Esophagus muscularis mucosa (tissue), 4 donors: ENCODE results near the gene HNRNPLL. TPM values are rescaled to one million over a fixed set of nuclear protein-coding genes. Genes with fewer than 3 reads are reported as not detected.

Experiments
- DNase-seq: peaks from one replicate; pipeline ENCODE4 v3.0.0-alpha.2; 2017; ENCODE audit errors: extremely low spot score
- H3K27ac ChIP-seq, 4 donors: fragments of 200-600 bp; sonication (generic); replicated peaks in 1 of 4; 1 replicate in 3 of 4; 2 replicates in 1 of 4; pipeline ENCODE4 v1.5.1; 2016 to 2019; ENCODE audit warnings: mild to moderate bottlenecking in 1 of 4
- H3K27me3 ChIP-seq, 4 donors: fragments of 200-600 bp; sonication (generic); one replicate each; pipeline versions ENCODE4 v1.5.1 to v1.6.0; 2016 to 2019
- H3K36me3 ChIP-seq, 4 donors: fragments of 200-600 bp; sonication (generic); one replicate each; pipeline ENCODE4 v1.5.1; 2016 to 2019
- H3K4me1 ChIP-seq, 4 donors: fragments of 200-600 bp; sonication (generic); one replicate each; pipeline ENCODE4 v1.5.1; 2016 to 2019
- H3K4me3 ChIP-seq, 4 donors: fragments of 200-600 bp; sonication (generic); 1 replicate in 2 of 4; 2 replicates in 2 of 4; pipeline ENCODE4 v1.5.1; 2016 to 2019; ENCODE audit warnings: mild to moderate bottlenecking in 4 of 4, moderate library complexity in 1 of 4
- H3K9me3 ChIP-seq, 4 donors: fragments of 200-600 bp; sonication (generic); 1 replicate in 3 of 4; 2 replicates in 1 of 4; pipeline ENCODE4 v1.5.1; 2016 to 2019
- CTCF ChIP-seq, 3 experiments: fragments of 200-600 bp in 2 of 3; fragments of 450-650 bp in 1 of 3; sonication (generic) in 2 of 3; IDR thresholded peaks; one replicate each; pipeline ENCODE4 v1.5.1; 2017 to 2019; ENCODE audit warnings: antibody characterized with exemption in 3 of 3, mild to moderate bottlenecking in 2 of 3, moderate library complexity in 1 of 3
- EP300 ChIP-seq: sonication (generic); formaldehyde crosslinking; IDR thresholded peaks from one replicate; pipeline ENCODE4 v1.6.1; 2017; ENCODE audit warnings: antibody characterized with exemption
- POLR2A ChIP-seq: fragments of 450-650 bp; IDR thresholded peaks from one replicate; pipeline ENCODE4 v1.6.1; 2017; ENCODE audit warnings: antibody characterized with exemption, moderate library complexity, mild to moderate bottlenecking, low read depth
- POLR2AphosphoS5 ChIP-seq, 2 donors: sonication (generic); formaldehyde crosslinking; IDR thresholded peaks; one replicate each; pipeline ENCODE4 v1.6.1; 2017; ENCODE audit warnings: antibody characterized with exemption in 2 of 2
- WGBS: methylation state at CpG from one replicate; pipeline ENCODE4 v1.1.5; 2018; 5-methylcytosine and 5-hydroxymethylcytosine counted together
- intact Hi-C: fragments of 100-400 bp; cut with DNase I; formaldehyde crosslinking; loops from one replicate; pipeline ENCODE4 v1.15.1; 2023
- total RNA-seq, 4 donors: library from RNA; depleted of rRNA; stranded (reverse); fragments of >200 nt; gene quantifications; one replicate each; pipeline versions ENCODE4 v1.1.0 to v1.2.1, GENCODE V29; 2016

Gene HNRNPLL
- total RNA-seq, 4 donors from 2014 or later = 50.2 to 61.5 (median 54.0) TPM

DNA sequence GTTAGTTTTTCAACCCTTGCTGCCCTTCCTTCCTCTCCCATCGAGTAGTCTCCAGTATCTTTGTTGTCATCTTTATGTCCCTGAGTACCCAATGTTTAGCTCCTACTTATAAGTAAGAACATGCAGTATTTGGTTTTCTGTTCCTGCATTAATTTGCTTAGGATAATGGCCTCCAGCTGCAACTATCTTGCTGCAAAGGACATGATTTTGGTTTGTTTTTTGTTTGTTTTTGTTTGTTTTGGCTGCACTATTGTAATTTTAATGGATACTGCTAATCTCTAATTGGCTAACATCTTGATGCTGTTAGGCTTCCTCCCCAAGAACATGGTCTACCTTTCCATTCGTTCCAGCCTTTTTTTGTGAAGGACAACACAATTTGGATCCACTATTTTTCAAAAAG is 31.2 kb upstream of the HNRNPLL start:
- Histone ChIP-seq H3K27ac (no peak overlapping the region), H3K4me3 (no peak overlapping the region), H3K9me3 (peaks cover 0 to 6% (median 2%) of the 10 kb centered on the region in 4 donors), H3K36me3 (no peaks in the 10 kb centered on the region), H3K4me1 (no peaks in the 10 kb centered on the region), H3K27me3 (no peaks in the 10 kb centered on the region)
- no peak for TF ChIP-seq POLR2A
- TF ChIP-seq EP300 = no peak
- no peak for TF ChIP-seq POLR2AphosphoS5 (IDR thresholded peaks at IDR 0.05)
- TF ChIP-seq CTCF (IDR thresholded peaks at IDR 0.05) = no peak
- DNase-seq = no peak
- 61% methylated on average over 2 of the region's 2 CpGs for WGBS
- intact Hi-C loops = no loop called here

- peaks cover 0 to 6% (median 2%) of the 10 kb centered on the region in 4 donors for H3K9me3 ChIP-seq
- no peaks in the 10 kb centered on the region for H3K4me1 ChIP-seq
- no peak for DNase-seq
- H3K27me3 ChIP-seq = no peaks in the 10 kb centered on the region
- intact Hi-C loops = no loop called here
- TF ChIP-seq POLR2AphosphoS5 (IDR thresholded peaks at IDR 0.05) = no peak
- no peak for TF ChIP-seq POLR2A
- no peak for TF ChIP-seq EP300
- TF ChIP-seq CTCF (IDR thresholded peaks at IDR 0.05) = no peak
- H3K36me3 ChIP-seq = no peaks in the 10 kb centered on the region
- no peak overlapping the region for H3K4me3 ChIP-seq
- no peak overlapping the region for H3K27ac ChIP-seq
Measured at GRCh38 chr2:38632980-38633379, 30.3 kb upstream of the HNRNPLL start.

- Histone ChIP-seq H3K36me3 (no peaks in the 10 kb centered on the region), H3K27ac (no peak overlapping the region), H3K9me3 (peaks cover 0 to 6% (median 2%) of the 10 kb centered on the region in 4 donors), H3K27me3 (no peaks in the 10 kb centered on the region), H3K4me1 (no peaks in the 10 kb centered on the region), H3K4me3 (no peak overlapping the region)
- DNase-seq = no peak
- TF ChIP-seq POLR2A (no peak), EP300 (no peak), CTCF (IDR thresholded peaks at IDR 0.05) (no peak), POLR2AphosphoS5 (IDR thresholded peaks at IDR 0.05) (no peak)
- WGBS = 68% methylated on average over 2 of the region's 2 CpGs
- intact Hi-C loops = no loop called here
Measured at GRCh38 chr2:38631976-38632375, 29.2 kb upstream of the HNRNPLL start.

DNA sequence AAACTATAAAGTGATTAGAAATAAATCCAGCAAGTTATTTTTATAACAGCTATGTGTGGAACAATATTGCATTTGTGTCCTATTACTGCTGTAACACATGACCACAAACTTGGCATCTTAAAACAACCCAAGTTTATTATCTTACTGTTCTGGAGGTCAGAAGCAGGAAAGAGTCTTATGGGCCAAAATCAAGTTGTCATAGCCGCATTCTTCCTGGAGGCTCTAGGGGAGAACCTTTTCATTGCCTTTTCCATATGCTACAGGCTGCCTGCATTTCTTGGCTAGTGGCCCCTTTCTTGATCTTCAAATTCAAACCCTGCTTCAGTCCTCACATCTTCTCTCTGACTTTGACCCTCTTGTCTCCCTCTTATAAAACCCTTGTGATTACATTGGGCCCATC is 27.0 kb upstream of the HNRNPLL start:
- Histone ChIP-seq H3K27me3 (no peaks in the 10 kb centered on the region), H3K4me1 (no peaks in the 10 kb centered on the region), H3K4me3 (no peak overlapping the region), H3K36me3 (no peaks in the 10 kb centered on the region), H3K9me3 (peaks cover 0 to 6% (median 2%) of the 10 kb centered on the region in 4 donors), H3K27ac (no peak overlapping the region)
- WGBS = 100% methylated on average over 1 of the region's 1 CpG
- DNase-seq = no peak
- intact Hi-C loops = no loop called here
- no peak for TF ChIP-seq POLR2AphosphoS5 (IDR thresholded peaks at IDR 0.05)
- no peak for TF ChIP-seq EP300
- no peak for TF ChIP-seq CTCF (IDR thresholded peaks at IDR 0.05)
- no peak for TF ChIP-seq POLR2A

DNA sequence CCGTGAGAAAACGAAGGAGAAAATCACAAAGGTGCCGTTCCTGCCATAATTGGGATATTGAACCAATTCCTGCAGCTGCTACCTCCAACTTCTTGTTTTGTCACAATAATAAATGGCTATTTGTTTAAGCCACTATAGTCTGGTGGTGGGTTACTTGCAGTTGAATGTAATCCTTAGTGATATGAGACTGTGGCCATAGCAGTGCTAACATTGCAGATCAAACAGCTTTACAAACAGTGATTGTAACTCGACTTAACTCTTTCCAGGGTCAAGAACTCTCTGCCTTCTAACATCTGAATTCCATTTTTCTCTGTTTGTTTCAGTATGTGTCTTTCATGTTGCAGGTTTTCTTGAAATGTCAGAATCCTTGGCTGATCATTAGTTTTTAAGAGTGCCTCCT is 24.7 kb upstream of the HNRNPLL start:
- intact Hi-C loops = no loop called here
- WGBS = 86% methylated on average over 4 of the region's 4 CpGs

More for the DNA sequence above, 24.7 kb upstream of the HNRNPLL start:
- Histone ChIP-seq H3K4me1 (no peaks in the 10 kb centered on the region), H3K27ac (no peak overlapping the region), H3K36me3 (no peaks in the 10 kb centered on the region), H3K27me3 (no peaks in the 10 kb centered on the region), H3K4me3 (no peak overlapping the region), H3K9me3 (peaks cover 0 to 6% (median 2%) of the 10 kb centered on the region in 4 donors)
- no peak for DNase-seq
- TF ChIP-seq EP300 = no peak
- TF ChIP-seq POLR2AphosphoS5 (IDR thresholded peaks at IDR 0.05) = no peak
- TF ChIP-seq POLR2A = no peak
